KMS-11 (cell line): ENCODE results near the gene CPN1.
"Not testable (repeated sequence)": the region's sequence is repeated elsewhere in the genome, so short reads cannot be mapped to it uniquely, and the experiment has no call there.

Experiments used
- H2AFZ ChIP-seq: fragments of 200-600 bp; sonication (generic); 2 replicates; pipeline ENCODE4 v1.6.1; 2016; ENCODE audit warnings: antibody characterized with exemption, mixed run types, low read depth
- H3K27ac ChIP-seq: fragments of 200-600 bp; sonication (generic); 2 replicates; pipeline ENCODE4 v1.6.1; 2016; ENCODE audit warnings: mild to moderate bottlenecking, mixed run types
- H3K27me3 ChIP-seq: fragments of 200-600 bp; sonication (generic); 2 replicates; pipeline ENCODE4 v1.6.1; 2017; ENCODE audit warnings: mild to moderate bottlenecking, low read depth, mixed run types, moderate library complexity; ENCODE audit not compliant: insufficient read depth
- H3K36me3 ChIP-seq: fragments of 200-600 bp; sonication (generic); 2 replicates; pipeline ENCODE4 v1.6.1; 2017; ENCODE audit warnings: mild to moderate bottlenecking, mixed run types; ENCODE audit not compliant: insufficient read depth
- H3K4me1 ChIP-seq: fragments of 200-600 bp; sonication (generic); 2 replicates; pipeline ENCODE4 v1.6.1; 2016; ENCODE audit warnings: mild to moderate bottlenecking, low read depth, mixed run types; ENCODE audit not compliant: poor library complexity, severe bottlenecking
- H3K4me2 ChIP-seq: fragments of 200-600 bp; sonication (generic); 2 replicates; pipeline ENCODE4 v1.7.0; 2016; ENCODE audit warnings: mild to moderate bottlenecking, mixed run types
- H3K4me3 ChIP-seq: fragments of 200-600 bp; sonication (generic); IDR thresholded peaks from 2 replicates; pipeline ENCODE4 v1.6.1; 2017; ENCODE audit warnings: low read depth, low read length, mixed read lengths; ENCODE audit not compliant: insufficient read depth
- H3K79me2 ChIP-seq: fragments of 200-600 bp; sonication (generic); 2 replicates; pipeline ENCODE4 v1.6.1; 2016; ENCODE audit warnings: low read depth, mixed run types; ENCODE audit not compliant: insufficient read depth
- H3K9ac ChIP-seq: fragments of 200-600 bp; sonication (generic); 2 replicates; pipeline ENCODE4 v1.6.1; 2016; ENCODE audit warnings: mild to moderate bottlenecking, mixed run types
- H4K20me1 ChIP-seq: fragments of 200-600 bp; sonication (generic); 2 replicates; pipeline ENCODE4 v1.6.1; 2016; ENCODE audit warnings: mild to moderate bottlenecking, mixed run types; ENCODE audit not compliant: insufficient read depth
- CTCF ChIP-seq: fragments of 200-600 bp; sonication (generic); conservative IDR thresholded peaks from 2 replicates; pipeline ENCODE4 v1.6.1; 2017; ENCODE audit warnings: low read depth, mild to moderate bottlenecking, antibody characterized with exemption, low read length, moderate library complexity, mixed read lengths

CPN1 gene

DNA sequence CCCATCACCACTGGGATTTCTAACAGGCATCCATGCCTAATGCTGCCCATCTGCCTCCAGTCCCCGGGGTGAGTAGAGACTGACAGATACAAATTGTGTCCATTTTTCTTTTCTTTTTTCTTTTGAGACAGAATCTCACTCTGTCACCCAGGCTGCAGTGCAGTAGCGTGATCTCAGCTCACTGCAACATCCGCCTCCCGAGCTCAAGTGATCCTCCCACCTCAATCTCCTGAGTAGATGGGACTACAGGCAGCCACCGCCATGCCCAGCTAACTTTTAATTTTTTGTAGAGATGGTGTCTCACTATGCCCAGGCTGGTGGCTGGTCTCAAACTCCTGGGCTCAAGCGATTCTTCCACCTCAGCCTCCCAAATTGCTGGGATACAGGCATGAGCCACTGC, 7.6 kb upstream of the CPN1 start:
- Histone ChIP-seq H3K4me1 (no peaks in the 10 kb centered on the region), H3K36me3 (no peaks in the 10 kb centered on the region), H3K4me3 (no peak overlapping the region), H4K20me1 (no peaks in the 10 kb centered on the region), H3K27me3 (no peaks in the 10 kb centered on the region), H3K27ac (no peak overlapping the region), H3K4me2 (no peak overlapping the region), H3K79me2 (no peaks in the 10 kb centered on the region), H2AFZ (no peak overlapping the region), H3K9ac (no peak overlapping the region)
- no peak for TF ChIP-seq CTCF

- not testable (repeated sequence) for H3K4me1 ChIP-seq, H3K9ac ChIP-seq
Measured at GRCh38 chr10:100086708-100087107, 5.0 kb upstream of the CPN1 start.

DNA sequence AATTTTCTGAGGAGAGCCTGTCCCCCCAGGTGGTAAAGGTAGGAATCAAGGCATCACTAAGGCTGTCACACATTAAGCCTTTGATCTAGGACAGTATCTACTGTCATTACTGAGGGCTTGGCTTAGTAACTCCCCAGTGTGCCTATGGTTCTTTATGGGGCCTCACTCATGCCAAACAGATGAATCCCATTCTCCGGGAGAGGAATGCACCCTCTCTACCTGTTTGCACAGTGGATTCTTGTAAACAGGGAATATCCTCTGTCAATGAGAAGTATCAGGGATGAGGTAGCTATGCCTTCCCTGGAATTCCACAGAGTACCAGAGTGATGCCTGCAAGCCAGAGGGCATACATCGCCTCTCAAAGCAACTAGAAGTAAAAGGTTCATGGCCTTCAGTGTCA, 3.9 kb upstream of the CPN1 start:
- no peak overlapping the region for H3K4me2 ChIP-seq
- no peak overlapping the region for H2AFZ ChIP-seq
- H3K4me1 ChIP-seq: no peaks in the 10 kb centered on the region
- no peaks in the 10 kb centered on the region for H3K27me3 ChIP-seq
- no peak overlapping the region for H3K27ac ChIP-seq
- no peak overlapping the region for H3K4me3 ChIP-seq
- H4K20me1 ChIP-seq: no peaks in the 10 kb centered on the region
- no peak overlapping the region for H3K9ac ChIP-seq
- H3K36me3 ChIP-seq: no peaks in the 10 kb centered on the region
- H3K79me2 ChIP-seq: no peaks in the 10 kb centered on the region
- no peak for TF ChIP-seq CTCF

More at GRCh38 chr10:100086708-100087107, 5.0 kb upstream of the CPN1 start:
- not testable (repeated sequence) for H3K4me3 ChIP-seq, H3K4me2 ChIP-seq, H3K27ac ChIP-seq, H2AFZ ChIP-seq, H4K20me1 ChIP-seq, H3K36me3 ChIP-seq, H3K79me2 ChIP-seq, H3K27me3 ChIP-seq

DNA sequence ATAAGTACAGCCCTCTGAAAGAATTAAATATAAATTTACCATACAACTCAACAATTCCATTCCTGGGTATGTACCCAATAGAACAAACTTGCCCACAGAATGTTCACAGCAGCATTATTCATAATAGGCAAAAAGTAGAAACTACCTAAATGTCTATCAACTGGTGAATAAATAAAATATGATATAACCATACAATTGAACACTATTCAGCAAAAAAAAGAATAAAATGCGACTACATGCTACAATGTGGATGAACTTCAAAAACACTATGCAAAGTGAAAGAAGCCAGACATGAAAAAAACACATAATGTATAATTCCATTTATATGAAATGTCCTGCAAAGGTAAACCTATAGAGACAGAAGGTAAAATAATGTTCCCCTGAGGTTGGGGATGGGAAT, 2.0 kb upstream of the CPN1 start:
- no peak for TF ChIP-seq CTCF
- Histone ChIP-seq H3K4me1 (no peaks in the 10 kb centered on the region), H3K4me2 (no peak overlapping the region), H4K20me1 (no peaks in the 10 kb centered on the region), H3K9ac (no peak overlapping the region), H3K36me3 (no peaks in the 10 kb centered on the region), H3K27ac (no peak overlapping the region), H3K27me3 (no peaks in the 10 kb centered on the region), H3K4me3 (no peak overlapping the region), H3K79me2 (no peaks in the 10 kb centered on the region), H2AFZ (no peak overlapping the region)

DNA sequence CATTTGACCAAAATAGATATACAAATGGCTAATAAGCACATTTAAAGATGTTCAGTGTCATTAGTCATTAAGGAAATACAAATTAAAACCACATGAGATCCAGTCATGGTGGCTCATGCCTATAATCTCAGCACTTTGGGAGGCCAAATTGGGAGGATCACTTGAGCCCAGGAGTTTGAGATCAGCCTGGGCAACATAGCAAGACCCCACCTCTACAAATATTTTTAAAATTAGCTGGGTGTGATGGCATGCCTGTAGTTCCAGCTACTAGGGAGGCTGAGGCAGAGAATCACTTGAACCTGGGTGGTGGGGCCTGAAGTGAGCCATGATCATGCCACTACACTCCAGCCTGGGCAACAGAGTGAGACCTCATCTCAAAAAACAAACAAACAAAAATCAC, 607 bp upstream of the CPN1 start:
- not testable (repeated sequence) for H3K4me2 ChIP-seq, H3K4me3 ChIP-seq, H3K79me2 ChIP-seq, H3K36me3 ChIP-seq, H3K27me3 ChIP-seq, H3K9ac ChIP-seq, H3K4me1 ChIP-seq, H3K27ac ChIP-seq, H2AFZ ChIP-seq, H4K20me1 ChIP-seq
